GM19452 (cell line): Measurements from ENCODE around the gene RAB8B.
A peak's percentile ranks its signal among the peaks of the same experiment; 100 is the strongest.

Experiments
- ATAC-seq: cut with Tn5 transposase; IDR thresholded peaks from one replicate; pipeline ENCODE4 v1.9.1; 2021; ENCODE audit not compliant: unreplicated experiment

RAB8B gene

GRCh38 chr15:63260791-63261190 is 71.4 kb downstream of the RAB8B start:
- ATAC-seq = no peak

- no peak for ATAC-seq
Observed at GRCh38 chr15:63261311-63261710, 71.9 kb downstream of the RAB8B start.

GRCh38 chr15:63263519-63263918 is 74.1 kb downstream of the RAB8B start:
- ATAC-seq = no peak

- ATAC-seq = no peak
Observed at GRCh38 chr15:63264688-63265293, 75.4 kb downstream of the RAB8B start.

GRCh38 chr15:63274427-63274826 is 85.0 kb downstream of the RAB8B start:
- ATAC-seq = no peak

GRCh38 chr15:63276342-63277037 is 87.1 kb downstream of the RAB8B start:
- ATAC-seq = peak; percentile 13

GRCh38 chr15:63277038-63277892 is 87.9 kb downstream of the RAB8B start, which contains the start of gene APH1B:
APH1B (plus strand) TSS chr15:63277605; CDS start chr15:63277624, 19 bp downstream.
- ATAC-seq = peak; percentile 61

- no peak for ATAC-seq
Observed at GRCh38 chr15:63277893-63278456, 88.6 kb downstream of the RAB8B start.

GRCh38 chr15:63283126-63283525 is 93.7 kb downstream of the RAB8B start:
- no peak for ATAC-seq

- no peak for ATAC-seq
Observed at GRCh38 chr15:63284335-63284734, 94.9 kb downstream of the RAB8B start.

GRCh38 chr15:63287109-63287508 is 97.7 kb downstream of the RAB8B start:
- ATAC-seq = no peak

- ATAC-seq = no peak
Observed at GRCh38 chr15:63288342-63288741, 98.9 kb downstream of the RAB8B start.

- no peak for ATAC-seq
Observed at GRCh38 chr15:63288778-63289378, 99.5 kb downstream of the RAB8B start.

GRCh38 chr15:63291507-63291906 is 102.1 kb downstream of the RAB8B start:
- no peak for ATAC-seq

GRCh38 chr15:63292241-63292640 is 102.8 kb downstream of the RAB8B start:
- no peak for ATAC-seq

- no peak for ATAC-seq
Observed at GRCh38 chr15:63292771-63293170, 103.4 kb downstream of the RAB8B start.

- ATAC-seq = no peak
Observed at GRCh38 chr15:63294359-63294758, 105.0 kb downstream of the RAB8B start.

GRCh38 chr15:63295341-63295740 is 105.9 kb downstream of the RAB8B start:
- ATAC-seq = no peak

GRCh38 chr15:63296195-63296594 is 106.8 kb downstream of the RAB8B start:
- no peak for ATAC-seq

GRCh38 chr15:63299943-63300575 is 110.7 kb downstream of the RAB8B start:
- ATAC-seq = no peak

GRCh38 chr15:63301088-63301487 is 111.7 kb downstream of the RAB8B start:
- ATAC-seq = no peak
